ENCODE results near the gene PSMG4. TPM values are rescaled to one million over a fixed set of nuclear protein-coding genes. Genes with fewer than 3 reads are reported as not detected.

Gene PSMG4
- total and polyA plus RNA-seq, 2 of the 8 experiments (the other 6 are each of a cell fraction or from before 2014, with no cell fraction given), result 40.6 to 113 TPM

- Histone ChIP-seq H3K56ac (replicated peaks; ENCODE audit: insufficient read length, low read depth, low read length) (no peak overlapping the region), H3K4me1 (replicated peaks in 1 of 4; ENCODE audit: control insufficient read depth in 3 of 4, insufficient read depth in 4 of 4, low read length in 3 of 4) (peaks cover 0 to 5% (median 2%) of the 10 kb centered on the region in 4 experiments; a peak in 3 of 7 replicates), H2AFZ (ENCODE audit: low read length) (no peak overlapping the region), H3K79me2 (ENCODE audit: control insufficient read depth in 1 of 2, insufficient read depth in 2 of 2, low read length in 2 of 2) (peaks cover 0 to 2% of the 10 kb centered on the region in 2 experiments; a peak in 1 of 4 replicates), H3K9me3 (ENCODE audit: insufficient read depth in 2 of 2, low read depth in 1 of 2, low read length in 1 of 2) (no peaks in the 10 kb centered on the region), H2BK20ac (ENCODE audit: low read length) (no peak overlapping the region), H2BK120ac (replicated peaks; ENCODE audit: low read depth, low read length) (no peak overlapping the region), H2BK5ac (ENCODE audit: low read depth, low read length) (no peak overlapping the region), H3K23ac (ENCODE audit: insufficient read length) (no peak overlapping the region), H3K36me3 (ENCODE audit: control insufficient read depth in 2 of 4, insufficient read depth in 4 of 4, low read length in 3 of 4) (no peaks in the 10 kb centered on the region), H3K4me3 (ENCODE audit: extremely low read depth in 1 of 4, insufficient read depth in 2 of 4, low read depth in 3 of 4, low read length in 4 of 4) (no peak overlapping the region), H2BK12ac (ENCODE audit: low read depth, low read length) (no peak overlapping the region), H4K20me1 (replicated peaks in 1 of 2; ENCODE audit: control insufficient read depth in 1 of 2, insufficient read depth in 2 of 2, low read length in 2 of 2) (no peaks in the 10 kb centered on the region), H3K27ac (ENCODE audit: low read depth, low read length) (no peak overlapping the region), H3K27me3 (replicated peaks in 1 of 4; ENCODE audit: control insufficient read depth in 3 of 4, extremely low read depth in 1 of 4, insufficient read depth in 3 of 4, low read length in 3 of 4) (no peaks in the 10 kb centered on the region), H3K14ac (ENCODE audit: insufficient read length) (no peak overlapping the region), H4K5ac (ENCODE audit: insufficient read length, low read depth, low read length) (no peak overlapping the region), H2AK5ac (ENCODE audit: low read depth, low read length) (no peak overlapping the region), H3K9ac (replicated peaks in 1 of 4; ENCODE audit: extremely low read depth in 1 of 4, low read depth in 3 of 4, low read length in 3 of 4) (no peak overlapping the region), H3K4me2 (ENCODE audit: insufficient read depth in 1 of 2, low read depth in 2 of 2, low read length in 2 of 2) (no peak overlapping the region), H2BK15ac (ENCODE audit: low read length) (no peak overlapping the region), H4K8ac (ENCODE audit: extremely low read depth, insufficient read depth, low read length) (no peak overlapping the region), H3K18ac (ENCODE audit: extremely low read depth, low read length) (no peak overlapping the region), H4K91ac (replicated peaks; ENCODE audit: insufficient read length, low read length) (no peak overlapping the region), H3K4ac (replicated peaks; ENCODE audit: insufficient read length, low read depth, low read length) (no peak overlapping the region), H3K23me2 (ENCODE audit: low read depth, low read length) (no peaks in the 10 kb centered on the region), H3K79me1 (ENCODE audit: low read depth, low read length) (peaks cover 10% of the 10 kb centered on the region; the same call in 1 of the 2 replicates)
- no peak for DNase-seq (ENCODE audit: low read depth in 1 of 2, low spot score in 2 of 2)
- ChIA-PET POLR2A (ENCODE audit: partially characterized antibody) (no interaction called here), CTCF (ENCODE audit: partially characterized antibody) (interaction anchor here (0.8 to 2.8 kb wide), 5 partner anchors 10 to 85 kb away, joined by 3 to 10 read pairs (median 4); no protein-coding TSS in a partner anchor)
- WGBS, 2 experiments (ENCODE audit: extremely low coverage in 1 of 2, insufficient coverage in 1 of 2, insufficient read length in 1 of 2, insufficient replicate concordance in 2 of 2, low coverage in 1 of 2, low lambda C conversion rate in 2 of 2, missing lambda C conversion rate in 1 of 2), result 83% methylated on average over 6 of the region's 6 CpGs; no CpG with 5 or more reads in 1 of the 2 experiments
- no peak for FAIRE-seq
- TF ChIP-seq CTCF (IDR thresholded peaks at IDR 0.05; ENCODE audit: control extremely low read depth in 1 of 3, insufficient read depth in 1 of 3, low read depth in 1 of 3, low read length in 3 of 3) (peak in 1 of 3 experiments; percentile 34; a peak in 2 of 4 replicates), NRF1 (IDR thresholded peaks at IDR 0.05; ENCODE audit: low read depth, low read length) (no peak)
These were observed 53.1 kb downstream of the PSMG4 start for GRCh38 chr6:3311826-3312225.

Measured in H1 (cell line).